Stimulated activated naive CD8-positive, alpha-beta T cell treated with anti-CD3 and anti-CD28 coated beads, Interleukin-15, Interleukin-2, amounts not matched to agents 100 U/mL and 50 U/mL, for 24 hours (primary cell): ENCODE measurements around the gene PSG5.
"Not testable (repeated sequence)": the region's sequence is repeated elsewhere in the genome, so short reads cannot be mapped to it uniquely, and the experiment has no call there.

ENCODE experiments used
- ATAC-seq: fragments of 150-1000 bp; cut with Tn5 transposase; one replicate; pipeline ENCODE4 v1.10.0; 2021
- DNase-seq: peaks from one replicate; pipeline ENCODE4 v3.0.0; 2021

Gene PSG5

GRCh38 chr19:43186311-43186935 is at the start of gene PSG5:
PSG5 (minus strand) TSS chr19:43186536; CDS start chr19:43186405, 131 bp downstream.
- DNase-seq, ATAC-seq: not testable (repeated sequence)

DNA sequence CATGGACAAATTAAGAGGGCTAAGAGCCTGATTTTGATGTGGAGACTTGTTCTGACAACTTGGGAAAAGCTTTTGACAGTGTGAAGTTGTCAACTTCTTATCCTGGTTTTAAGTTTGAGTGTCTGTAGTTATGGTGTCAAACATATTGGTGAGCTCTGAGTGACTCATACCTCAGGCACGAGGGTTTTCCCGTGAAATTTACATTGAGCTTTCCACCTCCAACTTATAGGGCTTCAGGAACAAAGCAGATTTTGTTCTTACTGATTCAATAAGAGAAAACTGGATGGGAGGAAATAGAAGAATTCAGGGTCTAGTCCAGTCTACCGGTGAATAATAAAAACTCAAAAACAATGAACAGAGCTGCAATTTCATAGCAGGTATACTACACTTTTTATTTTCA is 49.4 kb upstream of the PSG5 start:
- DNase-seq, ATAC-seq: not testable (repeated sequence)

DNA sequence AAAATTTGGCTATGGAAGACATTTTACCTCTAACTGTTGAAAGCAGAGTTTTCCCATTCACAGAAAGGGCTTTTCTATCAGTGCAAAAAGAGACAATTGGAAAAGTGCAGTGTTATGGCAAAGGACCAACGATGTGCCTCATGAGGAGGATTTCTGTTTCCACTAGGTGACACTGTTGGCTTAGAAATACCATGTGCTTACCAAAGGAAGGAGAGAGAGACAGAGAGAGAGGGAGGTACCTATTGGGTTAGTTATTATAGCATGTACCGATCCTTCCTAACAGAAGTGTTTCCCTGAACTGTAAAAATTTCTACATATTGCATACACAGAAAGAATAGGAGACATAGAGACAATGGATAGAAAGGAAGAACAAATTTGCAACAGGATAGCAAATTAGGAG is 43.0 kb upstream of the PSG5 start:
- DNase-seq (no peak), ATAC-seq (no peak)

- ATAC-seq, result not testable (repeated sequence)
- peak; percentile 35 for DNase-seq
Observed at GRCh38 chr19:43228730-43229129, 42.4 kb upstream of the PSG5 start.

- not testable (repeated sequence) for DNase-seq, ATAC-seq
Observed at GRCh38 chr19:43226986-43227385, 40.6 kb upstream of the PSG5 start.

DNA sequence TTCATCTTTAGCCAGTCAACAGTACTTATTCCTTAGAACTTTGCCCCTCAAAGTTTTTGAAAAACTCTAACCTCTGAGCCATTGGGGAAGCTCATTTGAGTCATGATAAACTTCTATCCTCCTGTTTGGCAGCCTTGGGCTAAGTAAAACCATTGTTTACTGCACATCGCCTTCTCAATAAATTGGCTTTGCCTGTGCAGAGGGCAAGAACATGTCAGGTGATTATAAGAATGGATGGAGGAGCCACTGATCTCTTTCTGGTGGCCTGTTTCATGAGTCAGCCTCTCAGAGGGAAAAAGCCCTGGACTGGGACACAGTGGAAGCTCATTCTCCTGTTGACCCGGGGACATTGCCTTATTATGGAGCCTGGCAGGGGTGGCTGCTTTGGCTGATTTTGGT is 38.5 kb upstream of the PSG5 start:
- DNase-seq (no peak), ATAC-seq (no peak)

DNA sequence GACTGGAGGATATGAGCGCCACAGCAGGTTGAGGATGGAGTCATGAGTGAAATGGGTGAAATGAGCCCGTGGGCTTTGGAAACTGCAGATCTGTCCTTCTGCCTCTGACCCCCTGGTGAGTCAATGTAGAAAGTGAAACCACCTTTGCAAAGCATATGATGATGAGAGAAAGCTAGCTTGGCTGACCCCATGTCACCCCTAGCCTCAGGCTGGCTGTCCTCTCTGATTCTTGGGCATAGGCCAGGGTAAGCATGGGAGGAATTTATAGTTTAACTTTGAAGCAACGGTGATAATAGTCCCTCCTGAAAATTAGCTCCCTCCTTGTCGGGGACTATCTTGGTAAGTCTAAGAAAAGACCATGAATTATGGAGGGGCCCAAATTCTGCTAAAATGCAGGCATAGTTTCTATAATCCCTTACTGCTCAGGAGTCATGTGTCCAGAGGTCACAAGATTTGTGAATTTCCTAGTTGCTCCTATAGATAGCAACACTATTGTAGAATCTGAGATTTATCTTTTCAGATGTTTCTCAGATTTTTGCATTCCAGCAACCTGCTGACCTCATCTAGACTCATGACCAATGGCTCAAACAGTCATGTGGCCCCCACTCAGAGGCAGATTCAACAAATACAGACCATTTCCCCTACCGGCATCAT is 38.0 kb upstream of the PSG5 start:
- ATAC-seq, DNase-seq: not testable (repeated sequence)

DNA sequence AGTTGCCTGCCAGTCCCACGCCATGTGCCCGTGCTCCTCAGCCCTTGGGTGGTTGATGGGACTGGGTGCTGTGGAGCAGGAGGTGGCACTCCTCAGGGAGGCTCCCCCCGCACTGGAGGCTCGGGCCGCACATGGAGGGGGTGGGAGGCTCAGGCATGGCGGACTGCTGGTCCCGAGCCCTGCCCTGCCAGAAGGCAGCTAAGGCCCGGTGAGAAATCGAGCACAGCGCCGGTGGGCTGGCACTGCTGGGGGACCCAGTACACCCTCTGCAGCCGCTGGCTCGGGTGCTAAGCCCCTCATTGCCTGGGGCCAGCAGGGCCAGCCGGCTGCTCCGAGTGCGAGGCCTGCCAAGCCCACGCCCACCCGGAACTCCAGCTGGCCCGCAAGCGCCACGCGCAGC is 35.6 kb upstream of the PSG5 start:
- not testable (repeated sequence) for ATAC-seq, DNase-seq

- DNase-seq, result not testable (repeated sequence)
Observed at GRCh38 chr19:43219136-43219535, 32.8 kb upstream of the PSG5 start.

DNA sequence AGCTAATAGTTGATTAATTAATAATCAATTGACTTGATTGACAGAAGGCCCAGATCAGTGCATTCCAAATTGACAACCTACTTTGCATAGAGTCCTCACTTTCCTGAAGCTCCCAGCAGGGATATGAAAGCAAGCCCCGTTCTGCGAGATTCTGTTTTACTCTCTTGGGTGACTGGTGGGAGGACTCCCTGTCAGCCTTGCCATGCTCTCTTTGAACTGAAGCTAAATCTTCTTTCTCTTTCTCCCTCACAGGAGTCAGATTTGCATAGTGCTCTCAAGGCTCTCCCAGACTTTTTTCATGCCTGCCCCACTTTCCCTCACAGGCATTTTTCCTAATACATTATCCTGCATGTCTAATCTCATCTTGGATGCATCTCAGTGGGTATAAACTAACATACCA is 29.5 kb upstream of the PSG5 start:
- not testable (repeated sequence) for ATAC-seq, DNase-seq

More at GRCh38 chr19:43219136-43219535, 32.8 kb upstream of the PSG5 start:
- ATAC-seq, result not testable (repeated sequence)

GRCh38 chr19:43207991-43208390 is 21.7 kb upstream of the PSG5 start:
- no peak for DNase-seq
- ATAC-seq, result no peak

GRCh38 chr19:43207174-43207573 is 20.8 kb upstream of the PSG5 start:
- not testable (repeated sequence) for ATAC-seq
- DNase-seq, result peak; percentile 52

DNA sequence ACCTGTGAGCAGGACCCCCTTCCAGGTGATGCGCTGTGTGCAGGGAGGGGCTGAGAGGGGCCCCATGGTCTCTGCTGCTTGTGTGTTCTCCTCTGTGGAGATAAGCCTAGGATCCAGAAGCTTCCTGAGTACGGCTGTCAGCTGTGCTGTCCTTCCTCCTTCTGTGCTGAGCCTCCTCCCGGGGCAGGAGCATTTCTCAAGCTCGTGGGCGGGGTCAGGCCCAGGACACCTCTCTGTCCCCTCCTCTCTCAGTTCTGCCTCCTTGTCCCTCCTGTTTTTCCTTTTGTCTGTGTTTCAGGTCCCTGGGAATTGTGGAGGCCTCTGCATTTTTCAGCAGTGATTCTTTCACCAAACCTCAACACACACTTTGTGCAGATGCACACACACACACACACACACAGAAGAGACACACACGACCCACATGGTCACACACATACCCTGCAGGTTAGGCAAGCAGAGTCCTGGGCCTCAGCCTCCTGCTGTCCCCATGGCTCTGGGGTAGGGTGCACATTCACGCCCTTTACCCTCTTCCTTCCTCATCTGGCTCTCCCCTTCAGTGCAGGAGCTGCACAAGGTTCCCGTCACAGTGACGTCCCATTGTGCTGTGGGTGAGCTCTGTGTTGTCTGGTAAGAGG is 19.3 kb upstream of the PSG5 start, which contains the start of gene PSG4:
TSS of gene PSG4 (minus strand) at position 168 of the 635 bp plus-strand sequence. CDS start at position 66, 102 bp downstream.
- not testable (repeated sequence) for ATAC-seq, DNase-seq

DNA sequence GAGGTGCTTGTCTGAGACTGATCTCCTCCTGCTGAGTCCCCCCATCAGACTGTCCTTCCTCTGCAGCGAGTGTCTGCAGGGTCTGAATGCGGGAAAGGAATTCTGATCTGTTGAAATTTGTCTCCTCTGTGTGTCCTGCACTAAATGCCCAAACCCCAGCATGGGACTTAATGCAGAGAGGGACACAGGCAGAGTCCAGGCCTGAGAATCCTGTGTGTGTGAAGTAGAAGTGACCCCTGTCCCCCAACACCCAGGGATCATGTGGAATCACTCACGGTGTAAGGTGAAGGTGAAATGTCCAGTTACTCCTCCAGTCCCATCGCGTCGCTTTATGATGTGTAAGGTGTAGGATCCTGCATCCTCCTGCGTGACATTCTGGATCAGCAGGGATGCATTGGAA is 17.3 kb upstream of the PSG5 start:
- not testable (repeated sequence) for ATAC-seq, DNase-seq

GRCh38 chr19:43201891-43202290 is 15.6 kb upstream of the PSG5 start:
- not testable (repeated sequence) for DNase-seq, ATAC-seq

DNA sequence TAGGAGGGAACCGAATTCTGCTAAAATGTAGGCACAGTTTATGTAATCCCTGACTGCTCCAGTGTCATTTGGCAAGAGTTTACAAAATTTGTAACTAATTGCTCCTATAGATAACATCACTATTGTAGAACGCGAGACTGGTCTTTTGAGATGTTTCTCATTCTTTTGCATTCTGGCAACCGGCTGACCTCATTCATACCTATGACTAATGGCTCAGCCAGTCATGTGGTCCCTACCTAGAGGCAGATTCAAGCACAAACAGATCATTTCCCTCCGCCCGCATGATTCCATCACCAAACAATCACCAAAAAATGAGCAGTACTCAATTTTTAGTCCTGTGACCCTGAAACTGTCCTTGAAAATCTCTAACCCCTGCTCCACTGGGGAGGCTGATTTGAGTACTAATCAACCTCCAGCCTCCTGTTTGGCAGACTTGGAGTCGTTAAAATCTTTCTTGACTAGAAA is 15.0 kb upstream of the PSG5 start:
- not testable (repeated sequence) for ATAC-seq, DNase-seq

- DNase-seq, result peak; percentile 6
Observed at GRCh38 chr19:43198686-43199419, 12.5 kb upstream of the PSG5 start.

GRCh38 chr19:43197666-43198397 is 11.5 kb upstream of the PSG5 start:
- DNase-seq, result not testable (repeated sequence)

More at GRCh38 chr19:43198686-43199419, 12.5 kb upstream of the PSG5 start:
- ATAC-seq, result not testable (repeated sequence)

GRCh38 chr19:43194397-43194796 is 8.1 kb upstream of the PSG5 start:
- DNase-seq, ATAC-seq: not testable (repeated sequence)

More at GRCh38 chr19:43197666-43198397, 11.5 kb upstream of the PSG5 start:
- ATAC-seq, result not testable (repeated sequence)

DNA sequence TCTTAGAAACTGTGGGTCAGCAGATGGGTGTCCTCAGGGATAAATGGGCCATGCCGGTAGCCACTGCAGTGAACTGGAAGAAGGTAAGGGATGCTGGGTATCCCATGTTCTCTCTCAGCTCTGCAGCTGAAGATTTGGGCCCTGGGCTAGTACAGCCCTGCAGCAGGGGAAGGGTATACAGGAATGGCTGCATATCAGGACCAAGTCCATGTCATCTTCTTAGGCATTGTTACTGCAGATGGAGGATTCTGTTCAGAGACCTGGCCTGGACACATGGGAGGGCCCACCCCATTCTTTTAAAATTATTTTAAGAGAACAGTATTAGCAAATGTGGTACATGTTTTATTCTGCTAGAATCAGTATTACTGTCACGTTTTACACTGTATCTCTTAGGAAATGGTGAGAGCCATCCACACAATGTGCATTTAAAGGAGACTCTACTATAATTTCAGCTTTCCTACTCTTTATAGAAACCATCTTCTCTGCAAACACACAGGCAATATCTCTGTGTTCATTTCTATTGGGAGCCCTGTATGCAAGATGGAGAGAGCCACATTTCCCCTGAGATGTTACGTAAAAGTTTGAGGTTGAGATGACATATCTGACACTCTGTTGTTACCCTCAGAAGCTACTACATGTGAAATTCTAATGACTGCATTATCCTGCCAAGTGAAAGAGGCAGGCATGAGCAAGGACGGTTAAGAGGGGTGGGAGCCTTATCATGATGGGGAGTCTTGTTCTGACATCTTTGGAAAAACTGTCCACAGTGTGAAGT is 6.2 kb upstream of the PSG5 start:
- ATAC-seq, DNase-seq: not testable (repeated sequence)
